HEK293T (cell line): ENCODE data around the gene PRLH.

Source experiments
- ARNT ChIP-seq: fragments of 450-650 bp; IDR thresholded peaks from 2 replicates; pipeline ENCODE4 v1.6.1; 2017; ENCODE audit warnings: mild to moderate bottlenecking
- CTBP1 ChIP-seq: fragments of 450-650 bp; IDR thresholded peaks from 2 replicates; pipeline ENCODE4 v1.6.1; 2016; ENCODE audit warnings: borderline replicate concordance
- HDGF ChIP-seq: fragments of 450-650 bp; IDR thresholded peaks from 2 replicates; pipeline ENCODE4 v1.6.1; 2017; ENCODE audit warnings: antibody characterized with exemption, borderline replicate concordance
- SUZ12 ChIP-seq: fragments of 450-650 bp; IDR thresholded peaks from 2 replicates; pipeline ENCODE4 v1.6.1; 2016; ENCODE audit warnings: mild to moderate bottlenecking

- TF ChIP-seq ARNT (no peak), SUZ12 (no peak), CTBP1 (no peak), HDGF (no peak)
Observed at GRCh38 chr2:237575869-237576862, 9.8 kb downstream of the PRLH start.
